HT-29 (cell line): ENCODE data around the gene FTH1. TPM values are rescaled to one million over a fixed set of nuclear protein-coding genes. Genes with fewer than 3 reads are reported as not detected.
"Not testable (repeated sequence)": the region's sequence is repeated elsewhere in the genome, so short reads cannot be mapped to it uniquely, and the experiment has no call there.

Experiments used
- DNase-seq: peaks from one replicate; pipeline ENCODE4 v3.0.0-alpha.2; 2015; ENCODE audit warnings: low spot score
- total RNA-seq: library from RNA; depleted of rRNA; stranded (reverse); fragments of >200 nt; shearing (Covaris generic); gene quantifications from 2 replicates; pipeline ENCODE4 v1.2.3, GENCODE V29; 2014

The FTH1 gene
- total RNA-seq, 1 experiment from 2014 or later: 2,077 TPM

GRCh38 chr11:61964058-61964665, 3.3 kb downstream of the FTH1 start:
- peak; percentile 39 for DNase-seq

GRCh38 chr11:61963282-61964057, 4.0 kb downstream of the FTH1 start:
- DNase-seq: peak; percentile 66

- DNase-seq: peak; percentile 72
Observed at GRCh38 chr11:61963016-61963281, 4.5 kb downstream of the FTH1 start.

DNA sequence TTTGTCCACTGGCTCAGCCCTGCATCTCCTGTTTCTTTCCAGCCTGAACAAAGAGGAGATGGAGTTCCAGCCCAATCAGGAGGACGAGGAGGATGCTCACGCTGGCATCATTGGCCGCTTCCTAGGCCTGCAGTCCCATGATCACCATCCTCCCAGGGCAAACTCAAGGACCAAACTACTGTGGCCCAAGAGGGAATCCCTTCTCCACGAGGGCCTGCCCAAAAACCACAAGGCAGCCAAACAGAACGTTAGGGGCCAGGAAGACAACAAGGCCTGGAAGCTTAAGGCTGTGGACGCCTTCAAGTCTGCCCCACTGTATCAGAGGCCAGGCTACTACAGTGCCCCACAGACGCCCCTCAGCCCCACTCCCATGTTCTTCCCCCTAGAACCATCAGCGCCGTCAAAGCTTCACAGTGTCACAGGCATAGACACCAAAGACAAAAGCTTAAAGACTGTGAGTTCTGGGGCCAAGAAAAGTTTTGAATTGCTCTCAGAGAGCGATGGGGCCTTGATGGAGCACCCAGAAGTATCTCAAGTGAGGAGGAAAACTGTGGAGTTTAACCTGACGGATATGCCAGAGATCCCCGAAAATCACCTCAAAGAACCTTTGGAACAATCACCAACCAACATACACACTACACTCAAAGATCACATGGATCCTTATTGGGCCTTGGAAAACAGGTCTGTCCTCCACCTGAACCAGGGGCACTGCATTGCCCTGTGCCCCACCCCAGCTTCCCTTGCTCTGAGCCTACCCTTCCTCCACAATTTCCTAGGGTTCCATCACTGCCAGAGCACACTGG, 5.0 kb downstream of the FTH1 start:
- DNase-seq: peak; percentile 44

DNA sequence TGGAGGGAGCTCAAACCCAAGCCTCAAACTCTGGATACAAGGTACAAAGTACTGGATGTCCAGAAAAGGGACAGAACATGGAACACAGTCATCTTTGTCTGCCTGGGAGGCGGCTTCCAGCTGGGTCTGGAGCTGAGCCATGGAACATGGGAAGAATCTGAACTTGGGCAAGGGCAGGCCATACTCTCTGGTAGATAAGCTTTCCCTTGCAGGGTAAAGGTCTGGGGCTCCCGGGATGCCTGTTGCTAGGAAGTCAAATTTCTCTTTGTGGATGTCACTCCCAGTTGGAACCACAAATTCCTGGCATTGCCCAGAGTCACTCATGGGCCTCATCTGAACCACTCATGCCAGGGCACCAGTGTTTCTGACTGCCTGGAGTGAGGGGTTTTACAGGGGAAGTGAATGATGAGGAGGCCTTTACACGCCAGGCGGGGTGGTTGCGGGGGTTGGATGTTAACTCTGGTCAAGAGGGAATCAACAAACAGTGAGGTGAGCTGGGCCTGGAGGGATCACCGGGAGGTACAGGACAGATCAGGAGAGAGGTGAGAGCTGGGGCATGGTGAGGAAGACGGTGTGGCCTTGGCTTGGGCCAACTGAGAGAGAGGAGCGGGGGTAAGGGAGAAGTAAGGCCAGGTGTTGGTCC, 5.7 kb downstream of the FTH1 start:
- DNase-seq: peak; percentile 66

DNA sequence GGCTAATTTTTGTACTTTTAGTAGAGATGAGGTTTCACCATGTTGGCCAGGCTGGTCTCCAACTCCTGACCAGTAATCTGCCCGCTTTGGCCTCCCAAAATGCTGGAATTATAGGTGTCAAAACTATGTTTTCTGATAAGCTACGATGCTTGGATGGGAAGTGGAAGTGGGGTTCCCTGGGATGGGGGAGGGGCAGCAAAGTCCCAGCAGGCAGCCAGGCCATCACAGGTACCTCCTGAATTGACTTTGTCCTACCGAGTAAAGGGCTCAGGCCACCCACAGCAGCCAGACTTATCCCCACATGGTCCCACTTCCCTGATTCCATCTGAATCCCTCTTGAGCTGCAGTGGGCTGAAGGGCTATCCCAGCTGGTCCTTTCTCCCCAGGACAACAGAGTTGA, 6.9 kb downstream of the FTH1 start:
- DNase-seq: no peak

DNA sequence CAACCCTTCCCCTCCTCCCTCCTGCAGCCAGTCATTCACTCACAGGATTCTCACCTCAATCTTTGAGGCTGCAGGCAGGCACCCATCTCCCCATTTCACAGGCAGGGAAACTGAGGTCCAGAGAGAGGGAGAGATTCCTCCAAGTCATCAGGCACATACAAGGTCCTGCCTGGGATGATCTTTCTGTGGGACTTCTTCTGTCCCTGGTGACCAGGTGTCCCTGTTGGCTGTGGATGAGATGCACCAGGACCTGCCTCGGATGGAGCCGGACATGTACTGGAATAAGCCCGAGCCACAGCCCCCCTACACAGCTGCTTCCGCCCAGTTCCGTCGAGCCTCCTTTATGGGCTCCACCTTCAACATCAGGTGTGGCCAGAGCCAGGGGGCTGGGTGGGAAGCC, 7.8 kb downstream of the FTH1 start:
- no peak for DNase-seq

GRCh38 chr11:61959114-61959513, 8.3 kb downstream of the FTH1 start:
- DNase-seq: peak; percentile 45

- no peak for DNase-seq
Observed at GRCh38 chr11:61958590-61958989, 8.8 kb downstream of the FTH1 start.

DNA sequence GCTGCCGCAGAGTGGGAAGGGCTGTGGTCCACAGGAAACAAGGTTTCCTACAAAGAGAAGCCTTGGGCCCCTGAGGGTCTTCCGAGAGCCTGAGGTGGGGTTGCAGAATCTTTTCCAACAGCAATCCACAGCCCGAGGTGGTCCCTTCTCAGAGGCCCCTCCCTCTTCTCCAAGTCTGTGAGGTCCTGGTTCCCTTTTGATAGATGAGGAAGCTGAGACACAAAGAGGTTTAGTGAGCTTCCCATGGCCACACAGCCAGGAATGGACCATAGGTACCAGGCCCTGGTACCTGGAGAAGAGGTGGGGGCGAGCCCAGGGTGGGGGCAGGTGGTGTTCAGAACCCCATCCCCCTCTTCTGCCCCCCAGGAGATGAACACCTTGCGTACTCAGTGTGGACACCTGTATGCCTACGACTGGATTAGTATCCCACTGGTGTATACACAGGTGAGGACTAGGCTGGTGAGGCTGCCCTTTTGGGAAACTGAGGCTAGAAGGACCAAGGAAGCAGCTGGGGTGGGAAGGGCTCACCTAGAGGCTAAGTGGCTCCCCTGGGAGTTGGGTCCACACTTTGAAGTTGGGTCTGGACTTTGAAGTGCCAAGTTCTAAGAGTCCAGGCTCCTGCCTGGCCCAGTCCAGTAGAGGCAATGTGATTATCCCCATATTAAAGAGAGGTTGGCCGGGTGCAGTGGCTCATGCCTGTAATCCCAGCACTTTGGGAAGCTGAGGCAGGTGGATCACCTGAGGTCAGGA, 10.2 kb downstream of the FTH1 start:
- no peak for DNase-seq

DNA sequence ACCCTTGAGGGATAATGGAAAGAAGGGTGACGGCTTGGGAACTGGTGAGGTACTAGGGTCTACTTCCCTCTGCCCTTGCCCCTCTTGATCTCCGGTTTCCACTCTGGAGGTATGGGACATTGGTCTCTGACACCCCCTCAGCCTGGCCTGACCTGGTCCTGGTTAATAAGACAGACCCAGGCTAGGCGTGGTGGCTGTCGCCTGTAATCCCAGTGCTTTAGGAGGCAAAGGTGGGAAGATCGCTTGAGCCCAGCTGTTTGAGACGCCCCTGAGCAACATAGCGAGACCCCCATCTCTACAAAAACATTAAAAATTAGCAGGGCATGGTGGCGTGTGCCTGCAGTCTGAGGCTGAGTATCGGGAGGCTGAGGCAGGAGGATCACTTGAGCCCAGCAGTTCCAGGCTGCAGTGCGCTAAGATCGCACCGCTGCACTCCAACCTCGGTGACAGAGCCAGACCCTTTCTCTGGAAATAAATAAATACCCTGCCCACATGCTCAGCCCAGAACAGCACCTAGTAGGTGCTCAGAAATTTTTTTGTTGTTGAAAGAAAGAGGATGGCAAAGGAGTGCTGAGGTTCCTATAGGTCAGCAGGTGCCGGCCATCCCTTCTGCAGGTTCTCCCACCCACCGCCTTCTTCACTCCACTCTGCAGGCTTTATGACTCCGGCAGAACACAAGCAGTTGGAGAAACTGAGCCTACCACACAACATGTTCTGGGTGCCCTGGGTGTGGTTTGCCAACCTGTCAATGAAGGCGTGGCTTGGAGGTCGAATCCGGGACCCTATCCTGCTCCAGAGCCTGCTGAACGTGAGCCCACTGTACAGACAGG, 11.0 kb downstream of the FTH1 start:
- DNase-seq: no peak

DNA sequence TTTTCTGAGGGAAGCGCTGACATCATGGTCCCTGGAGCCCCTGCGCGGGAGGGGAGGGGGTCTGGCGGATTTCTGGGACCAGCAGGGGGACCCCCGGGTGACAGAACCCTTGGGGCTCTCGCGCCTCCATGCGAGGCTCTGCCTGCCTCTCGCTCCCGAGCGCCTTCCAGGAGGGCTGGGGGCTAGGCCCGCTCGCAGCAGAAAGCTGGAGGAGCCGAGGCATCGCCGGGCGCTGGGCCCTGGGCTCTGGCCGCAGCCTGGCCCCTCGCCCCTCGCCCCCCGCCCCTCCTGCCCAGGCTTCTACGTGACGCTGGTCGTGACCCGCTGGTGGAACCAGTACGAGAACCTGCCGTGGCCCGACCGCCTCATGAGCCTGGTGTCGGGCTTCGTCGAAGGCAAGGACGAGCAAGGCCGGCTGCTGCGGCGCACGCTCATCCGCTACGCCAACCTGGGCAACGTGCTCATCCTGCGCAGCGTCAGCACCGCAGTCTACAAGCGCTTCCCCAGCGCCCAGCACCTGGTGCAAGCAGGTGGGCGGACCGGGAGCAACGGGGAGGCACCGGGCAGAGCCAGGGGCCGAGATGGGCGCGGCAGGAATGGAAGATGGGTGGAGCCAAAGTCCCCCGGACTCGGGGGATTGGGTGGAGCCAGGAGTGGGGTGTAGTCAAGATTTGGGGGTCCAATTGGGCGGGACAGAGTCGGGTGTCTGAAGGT, 11.9 kb downstream of the FTH1 start:
- no peak for DNase-seq

GRCh38 chr11:61954851-61955421, 12.5 kb downstream of the FTH1 start:
- no peak for DNase-seq

- peak; percentile 39 for DNase-seq
Observed at GRCh38 chr11:61954106-61954850, 13.2 kb downstream of the FTH1 start.

GRCh38 chr11:61953632-61954031, 13.8 kb downstream of the FTH1 start:
- DNase-seq: not testable (repeated sequence)

DNA sequence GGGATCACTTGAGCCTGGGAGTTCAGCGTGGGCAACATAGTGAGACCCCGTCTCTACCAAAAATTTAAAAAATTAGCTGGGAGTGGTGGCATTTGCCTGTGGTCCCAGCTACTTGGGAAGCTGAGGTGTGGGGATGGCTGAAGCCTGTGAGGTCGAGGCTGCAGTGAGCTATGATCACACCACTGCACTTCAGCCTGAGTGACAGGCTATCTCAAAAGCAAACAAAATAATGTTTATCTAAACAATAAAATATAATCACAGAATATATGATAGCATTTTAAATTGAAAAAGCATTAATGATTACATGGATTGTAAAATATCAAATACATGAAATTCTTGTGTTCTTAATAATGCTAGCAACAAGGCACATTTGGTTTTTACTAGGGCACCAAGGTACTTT, 14.6 kb downstream of the FTH1 start:
- no peak for DNase-seq

- no peak for DNase-seq
Observed at GRCh38 chr11:61951484-61952135, 15.8 kb downstream of the FTH1 start.

GRCh38 chr11:61950035-61950547, 17.3 kb downstream of the FTH1 start, which contains the start of gene BEST1:
TSS of gene BEST1 (plus strand) at chr11:61950351. CDS start at chr11:61951807, 1,456 bp downstream.
- DNase-seq: no peak
